ENCODE measurements around the gene SNAPC4.

DNA sequence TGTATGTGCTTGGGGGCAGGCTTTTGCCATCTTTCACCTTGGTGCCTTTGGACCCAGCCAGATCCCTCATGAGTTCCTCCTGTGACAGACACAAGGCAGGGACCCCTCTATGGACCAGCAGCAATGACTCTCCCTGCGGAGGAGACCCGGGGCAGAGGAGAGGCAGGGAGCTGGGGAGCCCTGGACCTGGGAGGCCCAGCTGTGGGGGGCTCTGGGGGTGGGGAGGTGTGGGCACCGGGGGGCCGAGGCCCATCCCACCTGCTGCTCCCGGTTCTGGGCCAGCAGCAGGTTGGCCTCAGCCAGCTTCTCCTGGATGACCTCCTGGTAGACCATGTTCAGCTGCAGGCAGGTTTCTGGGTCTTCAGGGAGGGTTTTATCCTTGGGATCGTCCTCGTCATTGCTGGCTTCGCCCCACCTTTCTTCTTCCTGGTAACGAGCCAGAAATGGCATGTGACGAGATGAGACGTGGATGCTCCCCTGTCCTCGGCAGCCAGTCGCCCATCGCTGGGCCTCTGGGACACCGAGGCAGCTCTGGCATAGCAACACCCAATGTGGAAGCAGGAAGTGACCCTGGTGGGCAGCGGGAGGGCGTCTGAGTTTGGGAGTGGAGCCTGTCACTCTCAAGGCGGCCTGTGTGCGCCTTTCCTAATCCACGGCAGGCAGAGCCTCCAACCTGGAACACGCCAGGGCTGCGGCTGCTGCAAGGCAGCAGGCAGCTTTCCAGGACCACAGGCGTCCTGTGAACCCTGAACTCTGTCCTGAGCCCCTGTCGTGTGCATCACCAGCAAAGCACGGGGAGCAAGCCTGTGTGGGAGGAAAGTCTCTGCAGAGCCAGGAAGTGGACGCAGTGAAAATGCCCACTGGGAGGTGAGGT is 4.4 kb downstream of the SNAPC4 start:
- TF ChIP-seq, protein P1, sequence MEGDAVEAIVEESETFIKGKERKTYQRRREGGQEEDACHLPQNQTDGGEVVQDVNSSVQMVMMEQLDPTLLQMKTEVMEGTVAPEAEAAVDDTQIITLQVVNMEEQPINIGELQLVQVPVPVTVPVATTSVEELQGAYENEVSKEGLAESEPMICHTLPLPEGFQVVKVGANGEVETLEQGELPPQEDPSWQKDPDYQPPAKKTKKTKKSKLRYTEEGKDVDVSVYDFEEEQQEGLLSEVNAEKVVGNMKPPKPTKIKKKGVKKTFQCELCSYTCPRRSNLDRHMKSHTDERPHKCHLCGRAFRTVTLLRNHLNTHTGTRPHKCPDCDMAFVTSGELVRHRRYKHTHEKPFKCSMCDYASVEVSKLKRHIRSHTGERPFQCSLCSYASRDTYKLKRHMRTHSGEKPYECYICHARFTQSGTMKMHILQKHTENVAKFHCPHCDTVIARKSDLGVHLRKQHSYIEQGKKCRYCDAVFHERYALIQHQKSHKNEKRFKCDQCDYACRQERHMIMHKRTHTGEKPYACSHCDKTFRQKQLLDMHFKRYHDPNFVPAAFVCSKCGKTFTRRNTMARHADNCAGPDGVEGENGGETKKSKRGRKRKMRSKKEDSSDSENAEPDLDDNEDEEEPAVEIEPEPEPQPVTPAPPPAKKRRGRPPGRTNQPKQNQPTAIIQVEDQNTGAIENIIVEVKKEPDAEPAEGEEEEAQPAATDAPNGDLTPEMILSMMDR (IDR thresholded peaks at IDR 0.05): no peak
- TF ChIP-seq POLR2A (IDR thresholded peaks at IDR 0.05): no peak

Data from testis (tissue), 2 donors.